Sigmoid colon (tissue), 7 donors: ENCODE data around the gene ZNF664. TPM values are rescaled to one million over a fixed set of nuclear protein-coding genes. Genes with fewer than 3 reads are reported as not detected.

ENCODE experiments used
- DNase-seq: peaks from one replicate; pipeline ENCODE4 v3.0.0-alpha.2; 2019
- H3K27ac ChIP-seq, 4 donors: fragments of 200-600 bp; sonication (generic); one replicate each; pipeline ENCODE4 v1.5.1; 2016 to 2019; ENCODE audit warnings: mild to moderate bottlenecking in 1 of 4
- H3K27me3 ChIP-seq, 3 donors: fragments of 200-600 bp; sonication (generic); one replicate each; pipeline ENCODE4 v1.5.1; 2019; ENCODE audit warnings: mild to moderate bottlenecking in 1 of 3
- H3K36me3 ChIP-seq, 4 donors: fragments of 200-600 bp; sonication (generic); one replicate each; pipeline ENCODE4 v1.5.1; 2016 to 2019
- H3K4me1 ChIP-seq, 4 donors: fragments of 200-600 bp; sonication (generic); one replicate each; pipeline ENCODE4 v1.5.1; 2017 to 2019
- H3K4me3 ChIP-seq, 4 donors: fragments of 200-600 bp; sonication (generic); one replicate each; pipeline ENCODE4 v1.5.1; 2017 to 2019; ENCODE audit warnings: mild to moderate bottlenecking in 2 of 4, moderate library complexity in 1 of 4
- H3K9me3 ChIP-seq, 4 donors: fragments of 200-600 bp in 3 of 4; sonication (generic) in 3 of 4; one replicate each; pipeline versions ENCODE4 v1.5.1 to v1.6.1; 2013 to 2019
- EP300 ChIP-seq, 4 donors: sonication (generic); formaldehyde crosslinking; IDR thresholded peaks; one replicate each; pipeline ENCODE4 v1.6.1; 2017; ENCODE audit warnings: antibody characterized with exemption in 4 of 4
- POLR2A ChIP-seq, 2 donors: fragments of 450-650 bp; IDR thresholded peaks; one replicate each; pipeline ENCODE4 v1.6.1; 2016; ENCODE audit warnings: antibody characterized with exemption in 2 of 2, mild to moderate bottlenecking in 2 of 2, moderate library complexity in 2 of 2
- POLR2AphosphoS5 ChIP-seq, 4 donors: sonication (generic); formaldehyde crosslinking; IDR thresholded peaks; one replicate each; pipeline ENCODE4 v1.6.1; 2017; ENCODE audit warnings: antibody characterized with exemption in 4 of 4
- WGBS, 2 donors: extraction: QIAGEN DNeasy Blood & Tissue Kit; methylation state at CpG; one replicate each; pipeline ENCODE4 v1.1.7; 2013; 5-methylcytosine and 5-hydroxymethylcytosine counted together
- intact Hi-C: fragments of 100-400 bp; cut with DNase I; formaldehyde crosslinking; loops from one replicate; pipeline ENCODE4 v1.15.1; 2023
- polyA plus RNA-seq, 3 donors: library from polyadenylated mRNA; stranded (reverse); fragments of 200-250 nt; gene quantifications; one replicate each; pipeline ENCODE4 v1.2.3, GENCODE V29; 2013
- total RNA-seq, 4 donors: library from RNA; depleted of rRNA; stranded (reverse); fragments of >200 nt; gene quantifications; one replicate each; pipeline ENCODE4 v1.1.0, GENCODE V29; 2016
- TF ChIP-seq, protein P1 (sequence below), 4 experiments: fragments of 450-650 bp in 3 of 4; fragments of 200-600 bp in 1 of 4; IDR thresholded peaks; one replicate each; pipeline ENCODE4 v1.5.1; 2016 to 2019; ENCODE audit warnings: antibody characterized with exemption in 4 of 4, mild to moderate bottlenecking in 3 of 4, moderate library complexity in 2 of 4
- donor health status: healthy with polysubstance abuse.
- donor health status: Bipolar disorder and iron deficiency.
- donor health status: healthy.

ZNF664 gene
- total and polyA plus RNA-seq, 7 donors, result 43.4 to 74.0 (median 62.5) TPM

DNA sequence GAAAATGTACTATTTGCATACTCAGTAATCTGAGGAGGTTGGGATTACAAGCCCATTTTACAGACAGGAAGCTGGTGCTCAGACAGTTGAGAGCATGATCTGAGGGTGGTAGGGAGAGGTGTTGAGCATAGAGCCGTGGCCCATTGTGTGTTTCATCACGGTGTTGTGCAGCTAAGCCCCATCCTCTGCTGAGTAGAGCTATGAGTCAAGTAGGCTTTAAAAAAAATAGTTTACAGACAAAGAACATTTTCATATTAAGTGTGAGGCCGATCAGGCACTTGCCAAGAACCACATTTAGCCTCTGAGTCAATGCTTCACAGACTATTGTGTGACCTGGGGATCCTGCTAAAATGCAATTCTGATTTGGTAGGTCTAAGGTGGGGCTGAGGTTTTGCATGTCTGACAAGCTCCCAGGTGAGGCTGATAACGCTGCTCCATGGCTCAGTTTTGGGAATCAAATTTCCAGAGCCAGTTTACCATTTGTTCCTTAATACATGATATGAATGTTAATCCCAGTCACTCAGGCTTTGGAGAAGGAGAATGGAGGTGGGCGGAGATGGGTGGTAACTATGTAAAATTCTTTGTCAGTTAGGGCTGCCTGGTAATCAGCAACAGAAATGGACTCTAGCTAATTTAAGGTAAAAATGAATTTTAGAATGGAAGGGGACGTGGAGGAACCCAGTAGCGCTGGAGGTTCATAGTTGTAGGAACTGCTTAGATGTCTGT, 22.2 kb downstream of the ZNF664 start:
- 85 to 89% methylated on average over 7 of the region's 7 CpGs for WGBS, 2 donors
- H3K4me1 ChIP-seq, result peaks cover 0 to 5% (median 2%) of the 10 kb centered on the region in 4 donors
- H3K27ac ChIP-seq, result no peak overlapping the region
- H3K4me3 ChIP-seq, result no peak overlapping the region
- DNase-seq, result no peak
- no peaks in the 10 kb centered on the region for H3K27me3 ChIP-seq
- intact Hi-C loops, result no loop called here
- H3K9me3 ChIP-seq, result no peaks in the 10 kb centered on the region
- peaks cover 0 to 8% (median 0%) of the 10 kb centered on the region in 4 donors for H3K36me3 ChIP-seq
- TF ChIP-seq POLR2A (IDR thresholded peaks at IDR 0.05) (no peak), POLR2AphosphoS5 (IDR thresholded peaks at IDR 0.05) (no peak), EP300 (IDR thresholded peaks at IDR 0.05) (no peak)
- TF ChIP-seq, protein P1, sequence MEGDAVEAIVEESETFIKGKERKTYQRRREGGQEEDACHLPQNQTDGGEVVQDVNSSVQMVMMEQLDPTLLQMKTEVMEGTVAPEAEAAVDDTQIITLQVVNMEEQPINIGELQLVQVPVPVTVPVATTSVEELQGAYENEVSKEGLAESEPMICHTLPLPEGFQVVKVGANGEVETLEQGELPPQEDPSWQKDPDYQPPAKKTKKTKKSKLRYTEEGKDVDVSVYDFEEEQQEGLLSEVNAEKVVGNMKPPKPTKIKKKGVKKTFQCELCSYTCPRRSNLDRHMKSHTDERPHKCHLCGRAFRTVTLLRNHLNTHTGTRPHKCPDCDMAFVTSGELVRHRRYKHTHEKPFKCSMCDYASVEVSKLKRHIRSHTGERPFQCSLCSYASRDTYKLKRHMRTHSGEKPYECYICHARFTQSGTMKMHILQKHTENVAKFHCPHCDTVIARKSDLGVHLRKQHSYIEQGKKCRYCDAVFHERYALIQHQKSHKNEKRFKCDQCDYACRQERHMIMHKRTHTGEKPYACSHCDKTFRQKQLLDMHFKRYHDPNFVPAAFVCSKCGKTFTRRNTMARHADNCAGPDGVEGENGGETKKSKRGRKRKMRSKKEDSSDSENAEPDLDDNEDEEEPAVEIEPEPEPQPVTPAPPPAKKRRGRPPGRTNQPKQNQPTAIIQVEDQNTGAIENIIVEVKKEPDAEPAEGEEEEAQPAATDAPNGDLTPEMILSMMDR (IDR thresholded peaks at IDR 0.05), result no peak

DNA sequence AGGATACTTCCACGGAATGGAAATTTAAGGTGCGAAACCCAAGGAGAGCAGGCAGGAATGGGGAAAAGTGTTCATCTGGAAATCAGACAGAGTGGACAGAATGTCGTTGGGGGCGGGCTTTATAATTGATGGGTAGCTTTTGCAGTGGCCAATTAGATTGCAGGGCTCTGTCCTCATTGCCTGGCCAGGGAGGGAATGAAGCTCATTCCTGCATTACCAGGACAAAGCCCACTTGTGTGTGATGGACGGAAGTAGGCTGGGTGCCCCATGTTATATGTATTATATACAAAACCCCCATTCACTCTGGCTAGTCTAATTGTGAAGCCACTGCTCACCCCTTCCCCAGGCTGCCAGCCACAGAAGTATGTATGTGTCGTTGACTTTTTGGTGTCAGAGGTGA, 23.6 kb downstream of the ZNF664 start:
- Histone ChIP-seq H3K36me3 (peaks cover 0 to 16% (median 0%) of the 10 kb centered on the region in 4 donors), H3K4me1 (peaks cover 0 to 5% (median 2%) of the 10 kb centered on the region in 4 donors), H3K9me3 (no peaks in the 10 kb centered on the region), H3K27ac (no peak overlapping the region), H3K4me3 (no peak overlapping the region), H3K27me3 (no peaks in the 10 kb centered on the region)
- no peak for TF ChIP-seq EP300 (IDR thresholded peaks at IDR 0.05)
- TF ChIP-seq POLR2AphosphoS5 (IDR thresholded peaks at IDR 0.05), result no peak
- TF ChIP-seq POLR2A (IDR thresholded peaks at IDR 0.05), result no peak
- TF ChIP-seq, protein P1 (IDR thresholded peaks at IDR 0.05), result no peak
- intact Hi-C loops, result no loop called here
- 87 to 90% methylated on average over 6 of the region's 6 CpGs for WGBS, 2 donors
- DNase-seq, result no peak

DNA sequence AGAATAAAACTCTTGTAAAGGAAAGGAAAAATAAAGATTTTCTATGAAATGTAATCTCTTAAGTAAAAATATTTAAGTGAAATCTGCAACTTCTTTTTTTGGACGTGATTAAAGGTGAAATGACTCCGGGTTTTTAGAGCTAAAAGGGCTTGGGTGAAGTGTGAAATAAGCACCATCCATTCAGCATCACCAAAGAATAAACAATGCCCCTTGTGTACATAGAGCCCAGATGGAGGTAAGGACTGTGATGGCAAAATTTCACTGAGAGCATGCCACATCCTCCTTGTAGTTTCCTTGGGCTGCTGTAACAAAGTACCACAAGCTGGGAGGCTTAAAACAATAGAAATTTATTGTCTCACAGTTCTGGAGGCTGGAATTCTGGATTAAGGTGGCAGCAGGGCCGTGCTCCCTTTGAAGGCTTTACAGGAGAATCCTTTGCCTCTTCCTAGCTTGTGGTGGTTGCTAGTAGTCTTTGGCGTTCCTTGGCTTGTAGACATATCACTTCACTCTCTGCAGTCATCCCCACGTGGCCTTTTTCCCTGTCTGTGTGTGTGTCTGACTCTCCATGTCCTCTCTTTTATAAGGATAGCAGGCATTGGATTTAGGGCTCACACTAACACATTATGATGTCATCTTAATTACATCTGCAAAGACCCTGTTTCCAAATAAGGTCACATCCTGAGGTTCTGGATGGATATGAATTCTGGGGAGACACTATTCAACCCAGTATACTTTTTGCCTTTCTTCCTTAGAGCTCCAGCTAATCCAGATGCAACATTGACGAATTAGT, 24.2 kb downstream of the ZNF664 start:
- TF ChIP-seq POLR2AphosphoS5 (IDR thresholded peaks at IDR 0.05) (no peak), POLR2A (IDR thresholded peaks at IDR 0.05) (no peak), EP300 (IDR thresholded peaks at IDR 0.05) (no peak)
- TF ChIP-seq, protein P1 (IDR thresholded peaks at IDR 0.05), result no peak
- peaks cover 0 to 16% (median 0%) of the 10 kb centered on the region in 4 donors for H3K36me3 ChIP-seq

GRCh38 chr12:123997908-123998307, 24.9 kb downstream of the ZNF664 start:
- TF ChIP-seq, protein P1 (IDR thresholded peaks at IDR 0.05), result no peak
- TF ChIP-seq POLR2AphosphoS5 (IDR thresholded peaks at IDR 0.05) (no peak), POLR2A (IDR thresholded peaks at IDR 0.05) (no peak), EP300 (IDR thresholded peaks at IDR 0.05) (no peak)
- intact Hi-C loops, result no loop called here
- H3K27ac ChIP-seq, result no peak overlapping the region
- H3K36me3 ChIP-seq, result peaks cover 0 to 16% (median 0%) of the 10 kb centered on the region in 4 donors
- no peak for DNase-seq
- H3K4me3 ChIP-seq, result no peak overlapping the region
- H3K9me3 ChIP-seq, result no peaks in the 10 kb centered on the region
- H3K4me1 ChIP-seq, result peaks cover 0 to 5% (median 2%) of the 10 kb centered on the region in 4 donors
- 71 to 78% methylated on average over 5 of the region's 5 CpGs for WGBS, 2 donors
- H3K27me3 ChIP-seq, result no peaks in the 10 kb centered on the region

More for the DNA sequence above, 24.2 kb downstream of the ZNF664 start:
- intact Hi-C loops, result no loop called here
- WGBS, 2 donors, result 82 to 84% methylated on average over 6 of the region's 6 CpGs
- Histone ChIP-seq H3K27me3 (no peaks in the 10 kb centered on the region), H3K9me3 (no peaks in the 10 kb centered on the region), H3K4me1 (peaks cover 0 to 5% (median 2%) of the 10 kb centered on the region in 4 donors), H3K4me3 (no peak overlapping the region), H3K27ac (no peak overlapping the region)
- DNase-seq, result no peak
